SK-N-SH treated with all-trans-retinoic acid at 6 μM for 48 hours (cell line): ENCODE results near the gene ABTB1.

ENCODE experiments used
- ARNTL ChIP-seq: fragments of 450-650 bp; formaldehyde crosslinking; IDR thresholded peaks from 2 replicates; pipeline ENCODE4 v1.5.0; 2020; ENCODE audit warnings: low read depth, mild to moderate bottlenecking, moderate library complexity, borderline replicate concordance
- CSDC2 ChIP-seq: fragments of 250-450 bp; sonication (Bioruptor Pico); IDR thresholded peaks from 2 replicates; pipeline ENCODE4 v1.5.0; 2020; ENCODE audit warnings: mild to moderate bottlenecking, moderate library complexity
- ESRRG ChIP-seq: fragments of 250-450 bp; sonication (Bioruptor Pico); IDR thresholded peaks from 2 replicates; pipeline ENCODE4 v1.6.1; 2021; ENCODE audit warnings: mild to moderate bottlenecking
- OSR1 ChIP-seq: fragments of 250-450 bp; sonication (Bioruptor Pico); IDR thresholded peaks from 2 replicates; pipeline ENCODE4 v1.8.0; 2022; ENCODE audit warnings: moderate library complexity, mild to moderate bottlenecking, inconsistent platforms
- TOX ChIP-seq: fragments of 250-450 bp; sonication (Bioruptor Pico); IDR thresholded peaks from 2 replicates; pipeline ENCODE4 v1.8.0; 2021; ENCODE audit warnings: mild to moderate bottlenecking, moderate library complexity, borderline replicate concordance
- ZC3H10 ChIP-seq: fragments of 250-450 bp; sonication (Bioruptor Pico); IDR thresholded peaks from 2 replicates; pipeline ENCODE4 v1.5.1; 2021; ENCODE audit warnings: mild to moderate bottlenecking, moderate library complexity
- ZNF70 ChIP-seq: fragments of 450-650 bp; formaldehyde crosslinking; IDR thresholded peaks from 2 replicates; pipeline ENCODE4 v1.5.0; 2020; ENCODE audit warnings: mild to moderate bottlenecking, moderate library complexity
- TF ChIP-seq, protein P1 (sequence below): fragments of 250-450 bp; sonication (Bioruptor Pico); IDR thresholded peaks from 2 replicates; pipeline ENCODE4 v1.5.0; 2020; ENCODE audit warnings: mild to moderate bottlenecking, moderate library complexity
- TF ChIP-seq, protein P2 (sequence below): fragments of 250-450 bp; sonication (Bioruptor Pico); IDR thresholded peaks from 2 replicates; pipeline ENCODE4 v1.8.0; 2021; ENCODE audit warnings: low read depth, mild to moderate bottlenecking, moderate library complexity, borderline replicate concordance
- TF ChIP-seq, protein P3 (sequence below): fragments of 250-450 bp; sonication (Bioruptor Pico); IDR thresholded peaks from 2 replicates; pipeline ENCODE4 v1.8.0; 2020; ENCODE audit warnings: mild to moderate bottlenecking, moderate library complexity, borderline replicate concordance

GRCh38 chr3:127665165-127665564 lies 7.6 kb upstream of the ABTB1 start:
- no peak for TF ChIP-seq CSDC2
- TF ChIP-seq TOX (CRISPR knock-in tag) = no peak
- TF ChIP-seq ARNTL (CRISPR knock-in tag) = no peak
- TF ChIP-seq, protein P1, sequence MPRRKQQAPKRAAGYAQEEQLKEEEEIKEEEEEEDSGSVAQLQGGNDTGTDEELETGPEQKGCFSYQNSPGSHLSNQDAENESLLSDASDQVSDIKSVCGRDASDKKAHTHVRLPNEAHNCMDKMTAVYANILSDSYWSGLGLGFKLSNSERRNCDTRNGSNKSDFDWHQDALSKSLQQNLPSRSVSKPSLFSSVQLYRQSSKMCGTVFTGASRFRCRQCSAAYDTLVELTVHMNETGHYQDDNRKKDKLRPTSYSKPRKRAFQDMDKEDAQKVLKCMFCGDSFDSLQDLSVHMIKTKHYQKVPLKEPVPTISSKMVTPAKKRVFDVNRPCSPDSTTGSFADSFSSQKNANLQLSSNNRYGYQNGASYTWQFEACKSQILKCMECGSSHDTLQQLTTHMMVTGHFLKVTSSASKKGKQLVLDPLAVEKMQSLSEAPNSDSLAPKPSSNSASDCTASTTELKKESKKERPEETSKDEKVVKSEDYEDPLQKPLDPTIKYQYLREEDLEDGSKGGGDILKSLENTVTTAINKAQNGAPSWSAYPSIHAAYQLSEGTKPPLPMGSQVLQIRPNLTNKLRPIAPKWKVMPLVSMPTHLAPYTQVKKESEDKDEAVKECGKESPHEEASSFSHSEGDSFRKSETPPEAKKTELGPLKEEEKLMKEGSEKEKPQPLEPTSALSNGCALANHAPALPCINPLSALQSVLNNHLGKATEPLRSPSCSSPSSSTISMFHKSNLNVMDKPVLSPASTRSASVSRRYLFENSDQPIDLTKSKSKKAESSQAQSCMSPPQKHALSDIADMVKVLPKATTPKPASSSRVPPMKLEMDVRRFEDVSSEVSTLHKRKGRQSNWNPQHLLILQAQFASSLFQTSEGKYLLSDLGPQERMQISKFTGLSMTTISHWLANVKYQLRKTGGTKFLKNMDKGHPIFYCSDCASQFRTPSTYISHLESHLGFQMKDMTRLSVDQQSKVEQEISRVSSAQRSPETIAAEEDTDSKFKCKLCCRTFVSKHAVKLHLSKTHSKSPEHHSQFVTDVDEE (CRISPR knock-in tag) = no peak
- no peak for TF ChIP-seq ESRRG (CRISPR knock-in tag)
- TF ChIP-seq, protein P2, sequence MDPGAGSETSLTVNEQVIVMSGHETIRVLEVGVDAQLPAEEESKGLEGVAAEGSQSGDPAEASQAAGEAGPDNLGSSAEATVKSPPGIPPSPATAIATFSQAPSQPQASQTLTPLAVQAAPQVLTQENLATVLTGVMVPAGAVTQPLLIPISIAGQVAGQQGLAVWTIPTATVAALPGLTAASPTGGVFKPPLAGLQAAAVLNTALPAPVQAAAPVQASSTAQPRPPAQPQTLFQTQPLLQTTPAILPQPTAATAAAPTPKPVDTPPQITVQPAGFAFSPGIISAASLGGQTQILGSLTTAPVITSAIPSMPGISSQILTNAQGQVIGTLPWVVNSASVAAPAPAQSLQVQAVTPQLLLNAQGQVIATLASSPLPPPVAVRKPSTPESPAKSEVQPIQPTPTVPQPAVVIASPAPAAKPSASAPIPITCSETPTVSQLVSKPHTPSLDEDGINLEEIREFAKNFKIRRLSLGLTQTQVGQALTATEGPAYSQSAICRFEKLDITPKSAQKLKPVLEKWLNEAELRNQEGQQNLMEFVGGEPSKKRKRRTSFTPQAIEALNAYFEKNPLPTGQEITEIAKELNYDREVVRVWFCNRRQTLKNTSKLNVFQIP (CRISPR knock-in tag) = no peak
- TF ChIP-seq, protein P3, sequence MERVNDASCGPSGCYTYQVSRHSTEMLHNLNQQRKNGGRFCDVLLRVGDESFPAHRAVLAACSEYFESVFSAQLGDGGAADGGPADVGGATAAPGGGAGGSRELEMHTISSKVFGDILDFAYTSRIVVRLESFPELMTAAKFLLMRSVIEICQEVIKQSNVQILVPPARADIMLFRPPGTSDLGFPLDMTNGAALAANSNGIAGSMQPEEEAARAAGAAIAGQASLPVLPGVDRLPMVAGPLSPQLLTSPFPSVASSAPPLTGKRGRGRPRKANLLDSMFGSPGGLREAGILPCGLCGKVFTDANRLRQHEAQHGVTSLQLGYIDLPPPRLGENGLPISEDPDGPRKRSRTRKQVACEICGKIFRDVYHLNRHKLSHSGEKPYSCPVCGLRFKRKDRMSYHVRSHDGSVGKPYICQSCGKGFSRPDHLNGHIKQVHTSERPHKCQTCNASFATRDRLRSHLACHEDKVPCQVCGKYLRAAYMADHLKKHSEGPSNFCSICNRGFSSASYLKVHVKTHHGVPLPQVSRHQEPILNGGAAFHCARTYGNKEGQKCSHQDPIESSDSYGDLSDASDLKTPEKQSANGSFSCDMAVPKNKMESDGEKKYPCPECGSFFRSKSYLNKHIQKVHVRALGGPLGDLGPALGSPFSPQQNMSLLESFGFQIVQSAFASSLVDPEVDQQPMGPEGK (CRISPR knock-in tag) = no peak
- no peak for TF ChIP-seq OSR1
- no peak for TF ChIP-seq ZNF70 (CRISPR knock-in tag)
- no peak for TF ChIP-seq ZC3H10 (CRISPR knock-in tag)
